BE2C (cell line): Measurements from ENCODE around the gene CBFA2T3.

Experiments
- DNase-seq: peaks from one replicate; pipeline ENCODE4 v3.0.0-alpha.2; 2020
- H3K27me3 ChIP-seq: fragments of 250-450 bp; sonication (Bioruptor Pico); 2 replicates; pipeline ENCODE4 v1.5.1; 2020; ENCODE audit warnings: mild to moderate bottlenecking
- H3K36me3 ChIP-seq: fragments of 250-450 bp; sonication (Bioruptor Pico); 2 replicates; pipeline ENCODE4 v1.5.1; 2020; ENCODE audit warnings: mild to moderate bottlenecking
- H3K4me1 ChIP-seq: fragments of 250-450 bp; sonication (Bioruptor Pico); 2 replicates; pipeline ENCODE4 v1.5.1; 2020
- H3K4me3 ChIP-seq: 2 replicates; pipeline ENCODE4 v1.5.1; 2011; ENCODE audit warnings: low read depth, low read length
- H3K9me3 ChIP-seq: fragments of 250-450 bp; sonication (Bioruptor Pico); 2 replicates; pipeline ENCODE4 v1.5.1; 2020
- CTCF ChIP-seq: IDR thresholded peaks from 2 replicates; pipeline ENCODE4 v1.5.1; 2012; ENCODE audit warnings: mild to moderate bottlenecking, low read depth, low read length

CBFA2T3 gene

GRCh38 chr16:88979353-88980015 is 2.5 kb upstream of the CBFA2T3 start:
- Histone ChIP-seq H3K9me3 (no peaks in the 10 kb centered on the region), H3K4me1 (no peaks in the 10 kb centered on the region), H3K27me3 (peaks cover 44% of the 10 kb centered on the region), H3K4me3 (no peak overlapping the region), H3K36me3 (no peaks in the 10 kb centered on the region)
- no peak for DNase-seq
- no peak for TF ChIP-seq CTCF

- no peaks in the 10 kb centered on the region for H3K4me1 ChIP-seq
- TF ChIP-seq CTCF = no peak
- H3K27me3 ChIP-seq = peaks cover 38% of the 10 kb centered on the region
- H3K36me3 ChIP-seq = no peaks in the 10 kb centered on the region
- no peak overlapping the region for H3K4me3 ChIP-seq
- no peak for DNase-seq
- no peaks in the 10 kb centered on the region for H3K9me3 ChIP-seq
Measured at GRCh38 chr16:88978608-88979346, 1.8 kb upstream of the CBFA2T3 start.

- Histone ChIP-seq H3K4me1 (no peaks in the 10 kb centered on the region), H3K4me3 (no peak overlapping the region), H3K9me3 (no peaks in the 10 kb centered on the region), H3K27me3 (peaks cover 38% of the 10 kb centered on the region), H3K36me3 (no peaks in the 10 kb centered on the region)
- no peak for DNase-seq
- no peak for TF ChIP-seq CTCF
Measured at GRCh38 chr16:88977812-88978607, 1.0 kb upstream of the CBFA2T3 start.

GRCh38 chr16:88976366-88977017 is 515 bp downstream of the CBFA2T3 start:
- H3K9me3 ChIP-seq = no peaks in the 10 kb centered on the region
- no peak for DNase-seq
- peaks cover 38% of the 10 kb centered on the region for H3K27me3 ChIP-seq
- H3K36me3 ChIP-seq = no peaks in the 10 kb centered on the region
- no peak overlapping the region for H3K4me3 ChIP-seq
- H3K4me1 ChIP-seq = no peaks in the 10 kb centered on the region
- TF ChIP-seq CTCF = no peak

GRCh38 chr16:88975511-88976061 is 1.4 kb downstream of the CBFA2T3 start:
- Histone ChIP-seq H3K4me3 (no peak overlapping the region), H3K27me3 (peaks cover 43% of the 10 kb centered on the region), H3K4me1 (no peaks in the 10 kb centered on the region), H3K36me3 (no peaks in the 10 kb centered on the region), H3K9me3 (no peaks in the 10 kb centered on the region)
- TF ChIP-seq CTCF = no peak
- no peak for DNase-seq
